Common myeloid progenitor, CD34-positive (primary cell): ENCODE results near the gene APOA5.
"Not testable (repeated sequence)": the region's sequence is repeated elsewhere in the genome, so short reads cannot be mapped to it uniquely, and the experiment has no call there.

Experiments
- CTCF ChIA-PET: fragments of 350-600 bp; sonication (Branson Sonifier 250); formaldehyde crosslinking; loops from one replicate; lab custom pipeline; 2021; ENCODE audit warnings: antibody characterized with exemption; lab: Charles Lee
- POLR2A ChIA-PET: fragments of 350-600 bp; sonication (Branson Sonifier 250); formaldehyde crosslinking; loops from one replicate; lab custom pipeline; 2021; ENCODE audit warnings: antibody characterized with exemption; lab: Charles Lee
- DNase-seq, 3 donors: peaks; one replicate each; pipeline versions ENCODE4 v3.0.0 to v3.0.0-alpha.2; 2013
- H3K27ac ChIP-seq, 2 experiments: 1 replicate in 1 of 2; 2 replicates in 1 of 2; pipeline ENCODE4 v1.7.0; 2013; ENCODE audit warnings: inconsistent platforms in 2 of 2, low read length in 2 of 2, mild to moderate bottlenecking in 2 of 2, low read depth in 1 of 2, moderate library complexity in 1 of 2; ENCODE audit not compliant: severe bottlenecking in 2 of 2, insufficient read depth in 1 of 2, poor library complexity in 1 of 2
- H3K27me3 ChIP-seq, 5 experiments: replicated peaks in 2 of 5; 1 replicate in 3 of 5; 2 replicates in 2 of 5; pipeline versions ENCODE4 v1.6.1 to v1.7.0; 2013; ENCODE audit warnings: low read length in 4 of 5, mild to moderate bottlenecking in 2 of 5, moderate library complexity in 2 of 5, inconsistent platforms in 1 of 5; ENCODE audit not compliant: insufficient read depth in 5 of 5, control insufficient read depth in 4 of 5
- H3K36me3 ChIP-seq, 4 experiments: 1 replicate in 2 of 4; 2 replicates in 2 of 4; pipeline versions ENCODE4 v1.6.1 to v1.7.0; 2013; ENCODE audit warnings: low read length in 3 of 4, control low read depth in 1 of 4, mild to moderate bottlenecking in 1 of 4; ENCODE audit not compliant: control insufficient read depth in 4 of 4, insufficient read depth in 4 of 4
- H3K4me1 ChIP-seq, 4 experiments: 1 replicate in 3 of 4; 2 replicates in 1 of 4; pipeline versions ENCODE4 v1.6.1 to v1.7.1; 2013; ENCODE audit warnings: low read length in 3 of 4, mild to moderate bottlenecking in 3 of 4, control low read depth in 1 of 4, inconsistent platforms in 1 of 4, moderate library complexity in 1 of 4; ENCODE audit not compliant: control insufficient read depth in 4 of 4, insufficient read depth in 4 of 4; ENCODE audit errors: control extremely low read depth in 1 of 4
- H3K4me3 ChIP-seq, 7 experiments: 1 replicate in 4 of 7; 2 replicates in 3 of 7; pipeline versions ENCODE4 v1.5.1 to v1.7.0; 2013; ENCODE audit warnings: mild to moderate bottlenecking in 7 of 7, low read length in 6 of 7, moderate library complexity in 6 of 7, inconsistent platforms in 2 of 7, low read depth in 2 of 7, control low read depth in 1 of 7; ENCODE audit not compliant: insufficient read depth in 4 of 7, control insufficient read depth in 1 of 7; ENCODE audit errors: extremely low read depth in 1 of 7
- H3K9me3 ChIP-seq, 5 experiments: 1 replicate in 4 of 5; 2 replicates in 1 of 5; pipeline versions ENCODE4 v1.6.1 to v1.7.1; 2013; ENCODE audit warnings: low read length in 4 of 5, mild to moderate bottlenecking in 2 of 5, inconsistent platforms in 1 of 5, low read depth in 1 of 5, moderate library complexity in 1 of 5; ENCODE audit not compliant: control insufficient read depth in 4 of 5, insufficient read depth in 2 of 5; ENCODE audit errors: control extremely low read depth in 1 of 5
- WGBS: methylation state at CpG from one replicate; pipeline ENCODE4 v1.1.5; 2013; ENCODE audit not compliant: insufficient coverage; 5-methylcytosine and 5-hydroxymethylcytosine counted together

APOA5 gene

DNA sequence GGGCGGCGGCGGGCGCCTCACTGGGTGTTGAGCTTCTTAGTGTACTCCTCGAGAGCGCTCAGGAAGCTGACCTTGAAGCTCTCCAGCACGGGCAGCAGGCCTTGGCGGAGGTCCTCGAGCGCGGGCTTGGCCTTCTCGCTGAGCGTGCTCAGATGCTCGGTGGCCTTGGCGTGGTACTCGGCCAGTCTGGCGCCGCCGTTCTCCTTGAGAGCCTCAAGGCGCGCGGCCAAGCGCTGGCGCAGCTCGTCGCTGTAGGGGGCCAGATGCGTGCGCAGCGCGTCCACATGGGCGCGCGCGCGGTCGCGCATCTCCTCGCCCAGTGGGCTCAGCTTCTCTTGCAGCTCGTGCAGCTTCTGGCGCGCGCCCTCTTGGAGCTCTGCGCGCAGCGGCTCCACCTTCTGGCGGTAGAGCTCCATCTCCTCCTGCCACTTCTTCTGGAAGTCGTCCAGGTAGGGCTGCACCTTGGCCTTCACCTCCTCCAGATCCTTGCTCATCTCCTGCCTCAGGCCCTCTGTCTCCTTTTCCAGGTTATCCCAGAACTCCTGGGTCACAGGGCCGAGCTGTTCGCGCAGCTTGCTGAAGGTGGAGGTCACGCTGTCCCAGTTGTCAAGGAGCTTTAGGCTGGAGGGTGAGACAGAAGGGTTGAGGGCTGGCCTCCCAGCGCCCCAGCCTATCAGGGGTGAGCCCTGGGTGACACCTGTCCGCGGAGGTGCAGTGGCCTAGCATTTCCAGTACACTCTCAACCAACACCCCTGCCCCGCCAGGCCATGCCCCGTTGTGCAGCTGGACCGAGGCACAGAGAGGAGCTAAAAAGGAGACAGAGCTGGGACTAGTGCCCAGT is 44.3 kb upstream of the APOA5 start:
- Histone ChIP-seq H3K4me3 (peak overlapping the region; percentile 46 to 79 (median 59)), H3K27me3 (no peaks in the 10 kb centered on the region), H3K36me3 (no peaks in the 10 kb centered on the region), H3K4me1 (peaks cover 0 to 30% (median 22%) of the 10 kb centered on the region in 4 experiments), H3K27ac (peak overlapping the region in 1 of 2 experiments; percentile 67), H3K9me3 (no peaks in the 10 kb centered on the region)
- CTCF ChIA-PET: interaction anchor here (0.6 to 7.0 kb wide), 35 partner anchors 8 to 391 kb away, joined by 3 to 109 read pairs (median 4); partner anchors contain the start of genes APOA4, APOA5 and ZPR1
- 10% methylated on average over 52 of the region's 57 CpGs for WGBS
- DNase-seq: peak; percentile 92 to 95 (median 94)
- POLR2A ChIA-PET: interaction anchor here (0.6 to 1.0 kb wide), 4 partner anchors 16 to 48 kb away, joined by 3 to 4 read pairs (median 3); partner anchors contain the start of gene ZPR1

- Histone ChIP-seq H3K27me3 (no peaks in the 10 kb centered on the region), H3K27ac (peak overlapping the region; percentile 40 to 67), H3K36me3 (no peaks in the 10 kb centered on the region), H3K9me3 (no peaks in the 10 kb centered on the region), H3K4me3 (peak overlapping the region; percentile 46 to 79 (median 59)), H3K4me1 (peaks cover 0 to 24% (median 20%) of the 10 kb centered on the region in 4 experiments)
- DNase-seq: peak; percentile 46 to 81 (median 77)
- 5% methylated on average over 25 of the region's 28 CpGs for WGBS
- ChIA-PET CTCF (interaction anchor here (0.6 to 7.0 kb wide), 31 partner anchors 9 to 392 kb away, joined by 3 to 109 read pairs (median 4); partner anchors contain the start of genes APOA4, APOA5 and ZPR1), POLR2A (interaction anchor here (0.7 to 1.0 kb wide), 3 partner anchors 17 to 47 kb away, joined by 3 to 4 read pairs (median 3); partner anchors contain the start of gene ZPR1)
Observed at GRCh38 chr11:116835042-116835772, 43.5 kb upstream of the APOA5 start.

- H3K4me1 ChIP-seq: peaks cover 0 to 24% (median 20%) of the 10 kb centered on the region in 4 experiments
- POLR2A ChIA-PET, DNase-seq, H3K36me3 ChIP-seq, H3K9me3 ChIP-seq, H3K27me3 ChIP-seq: not testable (repeated sequence)
- 59% methylated on average over 11 of the region's 13 CpGs for WGBS
- peak overlapping the region in 1 of 2 experiments; percentile 67 for H3K27ac ChIP-seq
- peak overlapping the region in 4 of 7 experiments; percentile 59 to 79 (median 68) for H3K4me3 ChIP-seq
- CTCF ChIA-PET: interaction anchor here (0.8 to 7.0 kb wide), 9 partner anchors 9 to 291 kb away, joined by 3 to 109 read pairs (median 6); partner anchors contain the start of genes APOA5 and ZPR1
Observed at GRCh38 chr11:116834535-116835041, 42.9 kb upstream of the APOA5 start.

GRCh38 chr11:116833816-116834534 is 42.3 kb upstream of the APOA5 start:
- Histone ChIP-seq H3K9me3 (no peaks in the 10 kb centered on the region), H3K4me3 (no peak overlapping the region), H3K4me1 (peaks cover 0 to 24% (median 20%) of the 10 kb centered on the region in 4 experiments), H3K36me3 (no peaks in the 10 kb centered on the region), H3K27me3 (no peaks in the 10 kb centered on the region), H3K27ac (no peak overlapping the region)
- POLR2A ChIA-PET: no interaction called here
- no peak for DNase-seq
- CTCF ChIA-PET: interaction anchor here (0.7 to 7.0 kb wide), 7 partner anchors 12 to 272 kb away, joined by 3 to 109 read pairs (median 6); partner anchors contain the start of genes APOA5 and ZPR1
- 94% methylated on average over 9 of the region's 14 CpGs for WGBS

- Histone ChIP-seq H3K4me3 (no peak overlapping the region), H3K9me3 (no peaks in the 10 kb centered on the region), H3K27ac (no peak overlapping the region), H3K36me3 (no peaks in the 10 kb centered on the region), H3K4me1 (peaks cover 0 to 24% (median 21%) of the 10 kb centered on the region in 4 experiments), H3K27me3 (no peaks in the 10 kb centered on the region)
- ChIA-PET POLR2A (no interaction called here), CTCF (interaction anchor here (0.7 to 7.0 kb wide), 6 partner anchors 16 to 273 kb away, joined by 3 to 109 read pairs (median 4); partner anchors contain the start of genes APOA5 and ZPR1)
- DNase-seq: no peak
- WGBS: 97% methylated on average over 9 of the region's 10 CpGs
Observed at GRCh38 chr11:116833491-116833815, 41.8 kb upstream of the APOA5 start.
